Prostate gland (tissue), 2 donors: ENCODE measurements around the gene HSD17B14. TPM values are rescaled to one million over a fixed set of nuclear protein-coding genes. Genes with fewer than 3 reads are reported as not detected.
"Not testable (repeated sequence)": the region's sequence is repeated elsewhere in the genome, so short reads cannot be mapped to it uniquely, and the experiment has no call there.

Experiments
- DNase-seq: peaks from one replicate; pipeline ENCODE4 v3.0.0-alpha.2; 2019; ENCODE audit warnings: low spot score
- H3K27ac ChIP-seq, 2 donors: fragments of 200-600 bp; sonication (generic); 2 replicates each; pipeline ENCODE4 v1.5.1; 2017 to 2019
- H3K27me3 ChIP-seq: fragments of 200-600 bp; sonication (generic); replicated peaks from 2 replicates; pipeline ENCODE4 v1.5.1; 2019; ENCODE audit not compliant: insufficient read depth
- H3K36me3 ChIP-seq, 2 donors: fragments of 200-600 bp; sonication (generic); 1 replicate in 1 of 2; 2 replicates in 1 of 2; pipeline versions ENCODE4 v1.5.1 to v1.8.1; 2017 to 2019
- H3K4me1 ChIP-seq: fragments of 200-600 bp; sonication (generic); replicated peaks from 2 replicates; pipeline ENCODE4 v1.5.1; 2019
- H3K4me3 ChIP-seq, 2 donors: fragments of 200-600 bp; sonication (generic); 2 replicates each; pipeline ENCODE4 v1.5.1; 2017 to 2019
- H3K9me3 ChIP-seq: fragments of 200-600 bp; sonication (generic); 2 replicates; pipeline ENCODE4 v1.5.1; 2017
- CTCF ChIP-seq, 4 experiments: fragments of 200-600 bp in 2 of 4; fragments of 450-650 bp in 2 of 4; sonication (generic) in 2 of 4; IDR thresholded peaks; 1 replicate in 3 of 4; 2 replicates in 1 of 4; pipeline ENCODE4 v1.5.1; 2016 to 2019; ENCODE audit warnings: antibody characterized with exemption in 4 of 4, mild to moderate bottlenecking in 2 of 4, moderate library complexity in 2 of 4
- POLR2A ChIP-seq: fragments of 450-650 bp; IDR thresholded peaks from one replicate; pipeline ENCODE4 v1.6.1; 2016; ENCODE audit warnings: antibody characterized with exemption, mild to moderate bottlenecking
- POLR2AphosphoS5 ChIP-seq: sonication (generic); formaldehyde crosslinking; IDR thresholded peaks from one replicate; pipeline ENCODE4 v1.6.1; 2017; ENCODE audit warnings: antibody characterized with exemption
- WGBS: methylation state at CpG from one replicate; pipeline ENCODE4 v1.1.5; 2018; 5-methylcytosine and 5-hydroxymethylcytosine counted together
- intact Hi-C: fragments of 100-400 bp; cut with DNase I; formaldehyde crosslinking; loops from one replicate; pipeline ENCODE4 v1.14.2; 2022
- small RNA-seq, 2 donors: library from RNA; depleted of rRNA; stranded (forward); fragments of <200 nt; gene quantifications; one replicate each; pipeline ENCODE3, GENCODE V24; 2016
- total RNA-seq, 2 donors: library from RNA; depleted of rRNA; stranded (reverse); fragments of >200 nt; gene quantifications; one replicate each; pipeline ENCODE4 v1.1.0, GENCODE V29; 2016

The HSD17B14 gene
- total RNA-seq, 2 donors from 2014 or later = 11.0 to 11.2 TPM

- Histone ChIP-seq H3K27me3 (no peaks in the 10 kb centered on the region), H3K4me3 (no peak overlapping the region), H3K27ac (no peak overlapping the region), H3K9me3 (no peaks in the 10 kb centered on the region), H3K36me3 (no peaks in the 10 kb centered on the region), H3K4me1 (no peaks in the 10 kb centered on the region)
- intact Hi-C loops = no loop called here
- 78% methylated on average over 11 of the region's 11 CpGs for WGBS
- TF ChIP-seq POLR2A (no peak), POLR2AphosphoS5 (no peak), CTCF (IDR thresholded peaks at IDR 0.05) (no peak)
- DNase-seq = no peak
These were observed 67.1 kb downstream of the HSD17B14 start for GRCh38 chr19:48768994-48769713.

- intact Hi-C loops, H3K9me3 ChIP-seq, H3K4me3 ChIP-seq, H3K36me3 ChIP-seq, H3K4me1 ChIP-seq, H3K27ac ChIP-seq, H3K27me3 ChIP-seq, DNase-seq: not testable (repeated sequence)
- 37% methylated on average over 6 of the region's 6 CpGs for WGBS
These were observed 68.0 kb downstream of the HSD17B14 start for GRCh38 chr19:48768171-48768753.

- H3K9me3 ChIP-seq, H3K27me3 ChIP-seq, H3K4me1 ChIP-seq, H3K4me3 ChIP-seq, H3K36me3 ChIP-seq, DNase-seq, intact Hi-C loops, H3K27ac ChIP-seq: not testable (repeated sequence)
- 28% methylated on average over 5 of the region's 5 CpGs for WGBS
These were observed 70.5 kb downstream of the HSD17B14 start for GRCh38 chr19:48765816-48766215.

Small RNA genes within 50 kb of the gene (small RNA-seq; reads per million reads assigned to genes)
- 0 reads per million in 2 donors for gene RNU6-317P

Other genes with a start within 250 kb of the HSD17B14 start
- 1 to 10 TPM in 1 of 2 donors, under 1 TPM in 1; 0.32 to 6.0 TPM for gene SPACA4, start 229.7 kb downstream of the HSD17B14 start, total RNA-seq
- 1 to 10 TPM; 2.8 to 8.8 TPM for gene FAM83E, start 221.4 kb downstream of the HSD17B14 start, total RNA-seq
- 1,000 to 10,000 TPM; 2,096 to 3,914 TPM for gene RPL18, start 217.3 kb downstream of the HSD17B14 start, total RNA-seq
- 10 to 100 TPM; 24.8 to 25.4 TPM for gene SPHK2, start 217.0 kb downstream of the HSD17B14 start, total RNA-seq
- gene DBP, start 199.1 kb downstream of the HSD17B14 start, total RNA-seq = 10 to 100 TPM; 14.3 to 52.7 TPM
- 10 to 100 TPM in 1 of 2 donors, 1 to 10 TPM in 1; 7.0 to 11.2 TPM for gene CA11, start 190.3 kb downstream of the HSD17B14 start, total RNA-seq
- gene NTN5, start 163.5 kb downstream of the HSD17B14 start, total RNA-seq = 1 to 10 TPM in 1 of 2 donors, under 1 TPM in 1; 0.91 to 2.6 TPM
- 1 to 10 TPM; 1.4 to 2.7 TPM for gene FUT2, start 140.5 kb downstream of the HSD17B14 start, total RNA-seq
- 10 to 100 TPM in 1 of 2 donors, 1 to 10 TPM in 1; 2.6 to 13.9 TPM for gene MAMSTR, start 116.8 kb downstream of the HSD17B14 start, total RNA-seq
- gene RASIP1, start 95.9 kb downstream of the HSD17B14 start, total RNA-seq = 10 to 100 TPM in 1 of 2 donors, 1 to 10 TPM in 1; 9.1 to 16.2 TPM
- gene IZUMO1, start 89.6 kb downstream of the HSD17B14 start, total RNA-seq = 1 to 10 TPM in 1 of 2 donors, not detected in 1; 6.4 TPM
- gene FUT1, start 83.8 kb downstream of the HSD17B14 start, total RNA-seq = 1 to 10 TPM; 2.1 to 4.1 TPM
- gene FGF21, start 81.0 kb downstream of the HSD17B14 start, total RNA-seq = not detected
- 10 to 100 TPM; 71.8 to 92.0 TPM for gene BCAT2, start 25.5 kb downstream of the HSD17B14 start, total RNA-seq
- 10 to 100 TPM in 1 of 2 donors, 1 to 10 TPM in 1; 9.4 to 22.9 TPM for gene PLEKHA4, start 32.1 kb upstream of the HSD17B14 start, total RNA-seq
- gene PPP1R15A, start 35.9 kb upstream of the HSD17B14 start, total RNA-seq = 10 to 100 TPM; 35.1 to 49.0 TPM
- gene TULP2, start 62.3 kb upstream of the HSD17B14 start, total RNA-seq = 10 to 100 TPM in 1 of 2 donors, not detected in 1; 10.7 TPM
- gene NUCB1, start 63.8 kb upstream of the HSD17B14 start, total RNA-seq = 100 to 1,000 TPM; 432 to 441 TPM
- gene DHDH, start 97.2 kb upstream of the HSD17B14 start, total RNA-seq = 10 to 100 TPM in 1 of 2 donors, 1 to 10 TPM in 1; 4.6 to 12.6 TPM
- gene BAX, start 118.4 kb upstream of the HSD17B14 start, total RNA-seq = 10 to 100 TPM; 52.1 to 62.3 TPM
- 1,000 to 10,000 TPM; 1,764 to 2,124 TPM for gene FTL, start 128.8 kb upstream of the HSD17B14 start, total RNA-seq
- 10 to 100 TPM; 47.3 to 52.0 TPM for gene GYS1, start 156.8 kb upstream of the HSD17B14 start, total RNA-seq
- 100 to 1,000 TPM; 110 to 126 TPM for gene RUVBL2, start 157.4 kb upstream of the HSD17B14 start, total RNA-seq
- 1 to 10 TPM in 1 of 2 donors, not detected in 1; 5.2 TPM for gene LHB, start 180.6 kb upstream of the HSD17B14 start, total RNA-seq
- not detected for gene CGB3, start 187.8 kb upstream of the HSD17B14 start, total RNA-seq
- gene CGB2, start 195.4 kb upstream of the HSD17B14 start, total RNA-seq = not detected
- not detected for gene CGB1, start 200.4 kb upstream of the HSD17B14 start, total RNA-seq
- gene CGB5, start 207.4 kb upstream of the HSD17B14 start, total RNA-seq = not detected
- gene CGB8, start 212.6 kb upstream of the HSD17B14 start, total RNA-seq = not detected
- gene CGB7, start 221.3 kb upstream of the HSD17B14 start, total RNA-seq = 1 to 10 TPM; 2.0 to 2.1 TPM
- 10 to 100 TPM in 1 of 2 donors, 1 to 10 TPM in 1; 7.0 to 24.4 TPM for gene NTF4, start 228.3 kb upstream of the HSD17B14 start, total RNA-seq
- not detected for gene KCNA7, start 236.2 kb upstream of the HSD17B14 start, total RNA-seq
- 100 to 1,000 TPM; 318 to 391 TPM for gene SNRNP70, start 249.0 kb upstream of the HSD17B14 start, total RNA-seq